Liver (tissue), 9 donors: ENCODE results near the gene SIGLEC6. TPM values are rescaled to one million over a fixed set of nuclear protein-coding genes. Genes with fewer than 3 reads are reported as not detected.

ENCODE experiments used
- DNase-seq: peaks from one replicate; pipeline ENCODE4 v3.0.0-alpha.2; 2017; ENCODE audit warnings: low spot score
- H3K27ac ChIP-seq, 2 donors: one replicate each; pipeline ENCODE4 v1.7.0; 2013; ENCODE audit warnings: inconsistent platforms in 2 of 2, low read length in 2 of 2, control low read depth in 1 of 2, low read depth in 1 of 2, mild to moderate bottlenecking in 1 of 2
- H3K27me3 ChIP-seq, 4 donors: one replicate each; pipeline versions ENCODE4 v1.6.1 to v1.7.0; 2013; ENCODE audit warnings: low read length in 3 of 4, inconsistent platforms in 1 of 4, mild to moderate bottlenecking in 1 of 4, moderate library complexity in 1 of 4; ENCODE audit not compliant: control insufficient read depth in 4 of 4, insufficient read depth in 4 of 4
- H3K36me3 ChIP-seq, 4 donors: one replicate each; pipeline versions ENCODE4 v1.6.1 to v1.7.0; 2013; ENCODE audit warnings: low read length in 3 of 4, mild to moderate bottlenecking in 3 of 4, low read depth in 1 of 4, moderate library complexity in 1 of 4; ENCODE audit not compliant: control insufficient read depth in 4 of 4, insufficient read depth in 3 of 4
- H3K4me1 ChIP-seq, 4 donors: one replicate each; pipeline versions ENCODE4 v1.6.1 to v1.7.0; 2013; ENCODE audit warnings: low read length in 3 of 4, mild to moderate bottlenecking in 3 of 4, moderate library complexity in 1 of 4; ENCODE audit not compliant: control insufficient read depth in 4 of 4, insufficient read depth in 4 of 4
- H3K4me3 ChIP-seq, 3 donors: one replicate each; pipeline versions ENCODE4 v1.6.1 to v1.7.0; 2013; ENCODE audit warnings: low read length in 3 of 3, control low read depth in 1 of 3, low read depth in 1 of 3, mild to moderate bottlenecking in 1 of 3
- H3K9ac ChIP-seq, 2 donors: one replicate each; pipeline ENCODE4 v1.7.0; 2013; ENCODE audit warnings: low read length in 2 of 2, mild to moderate bottlenecking in 2 of 2, moderate library complexity in 2 of 2, control low read depth in 1 of 2, low read depth in 1 of 2
- H3K9me3 ChIP-seq, 4 donors: one replicate each; pipeline versions ENCODE4 v1.6.1 to v1.7.0; 2013; ENCODE audit warnings: low read length in 3 of 4; ENCODE audit not compliant: control insufficient read depth in 4 of 4
- ATF3 ChIP-seq: IDR thresholded peaks from 2 replicates; pipeline ENCODE4 v1.6.1; 2016; ENCODE audit warnings: antibody characterized with exemption
- EGR1 ChIP-seq, 2 donors: IDR thresholded peaks; 2 replicates each; pipeline ENCODE4 v1.6.1; 2016 to 2018; ENCODE audit warnings: antibody characterized with exemption in 2 of 2, low read depth in 2 of 2
- FOXA2 ChIP-seq: IDR thresholded peaks from 2 replicates; pipeline ENCODE4 v1.6.1; 2016; ENCODE audit warnings: antibody characterized with exemption
- GABPA ChIP-seq, 2 donors: IDR thresholded peaks in 1 of 2; conservative IDR thresholded peaks in 1 of 2; 2 replicates each; pipeline ENCODE4 v1.6.1; 2016; ENCODE audit warnings: antibody characterized with exemption in 2 of 2, mild to moderate bottlenecking in 1 of 2, moderate library complexity in 1 of 2
- JUND ChIP-seq, 2 donors: IDR thresholded peaks; 2 replicates each; pipeline ENCODE4 v1.6.1; 2016; ENCODE audit warnings: antibody characterized with exemption in 2 of 2
- NR2F2 ChIP-seq: IDR thresholded peaks from 2 replicates; pipeline ENCODE4 v1.6.1; 2016; ENCODE audit warnings: antibody characterized with exemption
- REST ChIP-seq: IDR thresholded peaks from 2 replicates; pipeline ENCODE4 v1.6.1; 2016; ENCODE audit warnings: antibody characterized with exemption, mild to moderate bottlenecking
- RXRA ChIP-seq, 2 donors: IDR thresholded peaks; 2 replicates each; pipeline ENCODE4 v1.6.1; 2017 to 2018; ENCODE audit warnings: antibody characterized with exemption in 2 of 2, mild to moderate bottlenecking in 1 of 2
- TAF1 ChIP-seq: conservative IDR thresholded peaks from 2 replicates; pipeline ENCODE4 v1.6.1; 2016; ENCODE audit warnings: antibody characterized with exemption, mild to moderate bottlenecking
- ZBTB33 ChIP-seq: IDR thresholded peaks from 2 replicates; pipeline ENCODE4 v1.6.1; 2016; ENCODE audit warnings: antibody characterized with exemption
- WGBS: extraction: QIAGEN DNeasy Blood & Tissue Kit; methylation state at CpG from one replicate; pipeline ENCODE4 v1.1.7; 2013; 5-methylcytosine and 5-hydroxymethylcytosine counted together
- polyA plus RNA-seq, 2 donors: library from polyadenylated mRNA; stranded (reverse) in 1 of 2; unstranded in 1 of 2; fragments of 200-250 nt in 1 of 2; fragments of >200 nt in 1 of 2; fragmentation: Nextera tagmentation in 1 of 2; extraction: Ambion mirVana in 1 of 2; gene quantifications; one replicate each; pipeline versions ENCODE4 v1.2.1 to v1.2.3, GENCODE V29; 2013 to 2015
- total RNA-seq, 2 donors: library from RNA; depleted of rRNA; stranded (reverse); fragments of >200 nt; gene quantifications; one replicate each; pipeline ENCODE4 v1.2.3, GENCODE V29; 2014
- donor health status: healthy.
- donor health status: healthy.
- donor health status: healthy.
- donor health status: healthy.
- donor health status: healthy.

The SIGLEC6 gene
- total and polyA plus RNA-seq, 4 donors = 0.08 to 0.47 (median 0.08) TPM; not detected in 1

GRCh38 chr19:51471527-51471926 lies 59.9 kb downstream of the SIGLEC6 start (continued):
- TF ChIP-seq ATF3 (no peak), TAF1 (no peak), JUND (IDR thresholded peaks at IDR 0.05) (no peak)

- H3K9ac ChIP-seq = no peak overlapping the region
- no peak for DNase-seq
Observed at GRCh38 chr19:51470966-51471365, 60.5 kb downstream of the SIGLEC6 start.

More at GRCh38 chr19:51470966-51471365, 60.5 kb downstream of the SIGLEC6 start:
- no peaks in the 10 kb centered on the region for H3K36me3 ChIP-seq
- no peak overlapping the region for H3K4me3 ChIP-seq
- TF ChIP-seq ATF3 = no peak
- no peak for TF ChIP-seq GABPA (IDR thresholded peaks at IDR 0.05 in 1 of 2, conservative IDR thresholded peaks at IDR 0.05 in 1 of 2)
- TF ChIP-seq NR2F2 = no peak
- no peak for TF ChIP-seq TAF1
- no peak for TF ChIP-seq RXRA (IDR thresholded peaks at IDR 0.05)
- TF ChIP-seq EGR1 (IDR thresholded peaks at IDR 0.05; ENCODE audit: low read depth in 2 of 2) = no peak
- no peak for TF ChIP-seq FOXA2
- no peak for TF ChIP-seq ZBTB33
- TF ChIP-seq REST = no peak
- no peaks in the 10 kb centered on the region for H3K9me3 ChIP-seq
- no peak overlapping the region for H3K27ac ChIP-seq
- no peaks in the 10 kb centered on the region for H3K4me1 ChIP-seq
- no peaks in the 10 kb centered on the region for H3K27me3 ChIP-seq
- 70% methylated on average over 9 of the region's 9 CpGs for WGBS
